ENCODE data around the gene PARP3.

GRCh38 chr3:51968883-51969678 is 26.9 kb downstream of the PARP3 start:
- TF ChIP-seq SMC3 (conservative IDR thresholded peaks at IDR 0.05; ENCODE audit: insufficient read depth, low read depth, low read length) (no peak), CEBPZ (IDR thresholded peaks at IDR 0.05; ENCODE audit: borderline replicate concordance, low read depth, low read length) (no peak), YBX1 (IDR thresholded peaks at IDR 0.05) (no peak), ZBTB11 (CRISPR knock-in tag; IDR thresholded peaks at IDR 0.05) (no peak), ARID2 (IDR thresholded peaks at IDR 0.05) (no peak), HCFC1 (IDR thresholded peaks at IDR 0.05; ENCODE audit: low read depth, low read length) (no peak), SP2 (IDR thresholded peaks at IDR 0.05; ENCODE audit: extremely low read depth, low read depth, low read length, poor library complexity, severe bottlenecking) (no peak), TCF7 (IDR thresholded peaks at IDR 0.05; ENCODE audit: borderline replicate concordance) (no peak), POLR2A (conservative IDR thresholded peaks at IDR 0.05) (no peak), JUNB (CRISPR knock-in tag; conservative IDR thresholded peaks at IDR 0.05) (no peak)
